Left lobe of liver (tissue), 2 donors: ENCODE results near the gene JMY. TPM values are rescaled to one million over a fixed set of nuclear protein-coding genes. Genes with fewer than 3 reads are reported as not detected.
"Not testable (repeated sequence)": the region's sequence is repeated elsewhere in the genome, so short reads cannot be mapped to it uniquely, and the experiment has no call there.

Experiments used
- ATAC-seq: fragments of 200-7000 bp; cut with Tn5 transposase; one replicate; pipeline ENCODE4 v1.9.1; 2020; ENCODE audit warnings: mild to moderate bottlenecking, moderate library complexity
- DNase-seq: peaks from one replicate; pipeline ENCODE4 v3.0.0-alpha.2; 2020; ENCODE audit warnings: low spot score
- total RNA-seq: library from RNA; stranded (reverse); gene quantifications from one replicate; pipeline ENCODE4 v1.2.1, GENCODE V29; 2021
- donor health status: DM: no; HTN: no; CAD: no; lungs with moderate emphysema.
- donor health status: DM: no; HTN: yes; CAD: no.

The JMY gene
- total RNA-seq, 1 donor from 2014 or later, result 5.5 TPM

GRCh38 chr5:79236362-79236969 lies 535 bp downstream of the JMY start:
- ATAC-seq (peak; percentile 26), DNase-seq (peak; percentile 48)

GRCh38 chr5:79236970-79237739 lies 1.2 kb downstream of the JMY start:
- DNase-seq (peak; percentile 73), ATAC-seq (peak; percentile 53)

GRCh38 chr5:79237740-79238560 lies 2.0 kb downstream of the JMY start:
- DNase-seq, result no peak

GRCh38 chr5:79240561-79240960 lies 4.6 kb downstream of the JMY start:
- ATAC-seq (no peak), DNase-seq (no peak)

More at GRCh38 chr5:79237740-79238560, 2.0 kb downstream of the JMY start:
- no peak for ATAC-seq

GRCh38 chr5:79241535-79241979 lies 5.6 kb downstream of the JMY start:
- ATAC-seq (no peak), DNase-seq (no peak)

GRCh38 chr5:79242242-79243039 lies 6.5 kb downstream of the JMY start:
- DNase-seq, result no peak
- ATAC-seq, result no peak

GRCh38 chr5:79243224-79243623 lies 7.3 kb downstream of the JMY start:
- ATAC-seq, result no peak
- no peak for DNase-seq

GRCh38 chr5:79254067-79254466 lies 18.1 kb downstream of the JMY start:
- not testable (repeated sequence) for DNase-seq, ATAC-seq

- no peak for DNase-seq
Observed at GRCh38 chr5:79255786-79256557, 20.0 kb downstream of the JMY start.

GRCh38 chr5:79256563-79256962 lies 20.6 kb downstream of the JMY start:
- DNase-seq (no peak), ATAC-seq (no peak)

More at GRCh38 chr5:79255786-79256557, 20.0 kb downstream of the JMY start:
- ATAC-seq, result peak; percentile 86

- ATAC-seq (no peak), DNase-seq (no peak)
Observed at GRCh38 chr5:79257314-79257713, 21.4 kb downstream of the JMY start.

GRCh38 chr5:79258801-79259200 lies 22.9 kb downstream of the JMY start:
- no peak for ATAC-seq
- DNase-seq, result no peak

GRCh38 chr5:79259383-79259782 lies 23.5 kb downstream of the JMY start:
- DNase-seq, result no peak
- ATAC-seq, result no peak

- DNase-seq (no peak), ATAC-seq (no peak)
Observed at GRCh38 chr5:79259810-79260209, 23.9 kb downstream of the JMY start.

- no peak for DNase-seq
- no peak for ATAC-seq
Observed at GRCh38 chr5:79261897-79262296, 26.0 kb downstream of the JMY start.

GRCh38 chr5:79263290-79263689 lies 27.4 kb downstream of the JMY start:
- DNase-seq (no peak), ATAC-seq (no peak)

- DNase-seq (no peak), ATAC-seq (no peak)
Observed at GRCh38 chr5:79267180-79267579, 31.2 kb downstream of the JMY start.

- ATAC-seq, result peak; percentile 67
Observed at GRCh38 chr5:79269733-79270166, 33.8 kb downstream of the JMY start.

GRCh38 chr5:79273341-79273740 lies 37.4 kb downstream of the JMY start:
- DNase-seq (no peak), ATAC-seq (no peak)

More at GRCh38 chr5:79269733-79270166, 33.8 kb downstream of the JMY start:
- DNase-seq, result no peak

GRCh38 chr5:79284846-79285245 lies 48.9 kb downstream of the JMY start:
- DNase-seq, result no peak
- no peak for ATAC-seq
